Glomerular visceral epithelial cell (primary cell): ENCODE results near the gene SAMD9L.
A peak's percentile ranks its signal among the peaks of the same experiment; 100 is the strongest.
"Not testable (repeated sequence)": the region's sequence is repeated elsewhere in the genome, so short reads cannot be mapped to it uniquely, and the experiment has no call there.

Experiments used
- DNase-seq: peaks from one replicate; pipeline ENCODE4 v3.0.0-alpha.2; 2016; ENCODE audit errors: extremely low spot score

SAMD9L gene

DNA sequence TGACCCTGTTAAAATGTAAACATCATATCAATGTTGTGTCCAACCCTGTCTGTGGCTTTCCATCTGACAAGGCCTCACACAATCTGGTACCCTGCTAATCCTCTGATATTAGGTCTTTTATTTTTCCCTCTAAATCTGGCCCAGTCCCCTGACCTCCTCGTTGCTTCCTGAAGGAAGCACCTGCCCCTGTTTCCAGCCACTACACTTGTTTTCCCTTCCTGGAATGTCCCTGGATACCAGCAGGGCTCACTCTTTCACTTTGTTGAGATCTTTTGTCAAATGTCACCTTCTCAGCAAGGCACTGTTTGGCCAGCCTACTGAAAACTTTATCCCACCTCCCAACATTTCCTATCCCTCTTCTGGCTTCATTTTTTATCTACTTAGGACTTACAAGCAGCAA is 2.1 kb downstream of the SAMD9L start:
- DNase-seq: no peak

DNA sequence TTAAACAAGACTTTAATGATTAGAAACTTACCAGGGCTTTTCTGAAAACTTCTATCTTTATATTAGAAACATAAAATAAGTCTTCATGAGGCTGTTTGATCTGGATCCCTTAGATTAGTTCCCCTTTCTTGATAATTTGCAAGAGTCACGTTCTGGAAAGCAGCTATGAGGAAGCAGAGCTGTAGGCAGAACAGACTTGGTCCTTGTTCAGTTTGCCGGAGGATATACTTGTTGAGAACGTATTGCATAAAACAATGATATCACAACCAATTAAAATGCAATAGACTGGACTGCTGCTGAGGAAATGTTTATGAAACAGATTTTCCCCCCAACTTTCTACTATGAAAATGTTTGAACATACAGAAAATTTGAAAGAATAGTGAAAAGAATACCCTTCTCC is 2.8 kb downstream of the SAMD9L start:
- no peak for DNase-seq

DNA sequence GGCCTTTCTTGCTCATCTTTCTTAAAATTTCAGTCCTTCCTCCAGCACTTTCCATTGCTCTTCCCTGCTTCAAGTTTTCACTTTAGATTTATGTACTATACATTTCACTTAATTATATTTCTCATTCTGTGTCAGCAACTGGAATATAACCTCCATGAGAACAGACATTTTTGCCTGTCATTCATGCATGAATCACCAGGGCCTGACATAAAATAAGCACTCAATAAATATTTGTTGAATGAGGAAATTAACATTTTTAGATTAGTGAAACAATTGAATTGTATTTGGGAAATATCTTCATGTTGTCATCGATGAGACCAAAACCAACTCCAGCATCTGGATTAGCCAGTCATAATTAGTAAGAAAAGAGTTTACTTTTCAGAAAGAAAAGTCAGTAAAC is 6.1 kb downstream of the SAMD9L start:
- DNase-seq: no peak

DNA sequence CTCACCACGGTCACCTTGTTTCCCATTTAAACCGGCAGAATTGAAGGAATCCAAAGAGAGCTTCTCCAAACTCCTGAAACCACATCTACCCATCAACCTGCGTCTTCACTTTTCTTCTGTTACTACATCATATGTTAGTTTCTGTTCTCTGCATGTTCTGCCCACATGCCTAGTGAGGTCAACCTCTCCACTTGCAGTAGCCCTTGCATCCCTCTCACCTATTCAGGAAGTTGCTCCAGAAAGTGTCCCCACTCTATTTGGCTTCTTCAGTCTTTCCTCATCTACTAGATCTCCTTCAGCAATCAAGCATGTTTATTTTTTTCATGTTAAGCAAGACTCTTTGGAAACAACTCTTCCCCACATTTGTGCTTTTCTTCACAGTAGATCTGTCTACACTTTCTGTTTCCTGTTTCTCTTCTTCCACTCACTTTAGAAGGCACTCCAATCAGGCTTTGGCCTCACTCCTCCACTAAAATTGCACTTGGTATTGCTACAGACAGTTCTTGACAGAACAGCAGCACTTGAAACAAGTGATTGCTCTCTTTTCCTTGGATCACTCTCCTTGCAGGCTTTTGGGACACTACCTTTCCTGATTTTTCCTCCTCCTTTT is 7.5 kb downstream of the SAMD9L start:
- no peak for DNase-seq

DNA sequence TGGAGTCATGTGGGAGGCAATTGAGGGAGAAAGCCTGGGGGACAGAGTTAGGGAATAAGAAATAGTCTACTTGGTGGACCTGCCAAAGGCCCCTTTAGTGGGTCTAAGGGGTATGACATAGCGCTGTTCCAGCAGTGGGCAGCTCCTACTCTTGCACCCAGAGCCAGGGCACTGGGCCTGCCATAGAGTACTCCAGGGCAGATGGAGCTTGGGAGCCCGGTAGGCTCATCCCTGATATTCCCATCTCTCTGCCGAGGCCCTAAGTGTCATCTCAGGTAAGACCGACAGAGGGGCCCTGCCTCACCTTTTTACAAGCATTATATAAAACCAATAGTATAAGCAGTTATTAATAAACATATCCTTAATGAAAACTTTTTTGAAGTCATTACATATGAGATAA is 9.6 kb downstream of the SAMD9L start:
- DNase-seq: no peak

DNA sequence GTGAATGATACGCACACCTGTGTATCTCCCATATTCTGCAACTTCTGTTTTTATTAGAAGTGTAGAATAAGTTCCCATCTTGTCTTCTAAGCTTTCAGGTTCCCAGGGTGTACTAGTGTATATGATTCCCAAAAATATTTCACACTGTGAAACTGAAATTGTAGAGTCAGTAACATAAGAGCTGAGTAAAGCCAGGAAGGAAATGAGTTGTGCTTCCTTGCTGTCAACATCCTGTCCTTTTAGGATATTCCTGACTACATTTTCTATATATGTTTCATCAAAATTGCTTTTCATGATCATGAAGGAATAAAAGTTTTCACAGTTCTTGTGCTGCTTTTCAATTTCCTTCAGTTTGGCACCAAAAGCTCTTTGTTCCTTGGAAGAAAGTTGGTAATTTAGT is 15.2 kb downstream of the SAMD9L start:
- no peak for DNase-seq

DNA sequence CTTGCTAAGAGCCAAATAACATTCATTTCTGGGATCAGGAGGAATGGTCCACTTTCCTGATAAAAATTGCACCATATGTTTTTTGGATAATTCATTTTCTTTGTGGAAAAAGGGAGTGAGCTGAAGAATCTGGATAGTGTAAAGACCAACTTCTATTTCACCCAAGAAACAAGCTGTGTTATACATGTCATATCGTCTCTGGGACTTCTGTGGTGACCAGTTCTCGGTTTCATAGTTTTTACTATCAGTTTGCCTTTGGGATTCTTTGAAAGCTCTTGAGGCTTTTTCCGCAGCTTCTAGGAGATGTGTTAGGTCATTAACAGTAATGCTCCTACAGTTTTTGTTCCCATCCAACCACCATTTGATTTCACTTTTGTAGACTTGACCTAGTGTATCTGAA is 16.0 kb downstream of the SAMD9L start:
- DNase-seq: no peak

DNA sequence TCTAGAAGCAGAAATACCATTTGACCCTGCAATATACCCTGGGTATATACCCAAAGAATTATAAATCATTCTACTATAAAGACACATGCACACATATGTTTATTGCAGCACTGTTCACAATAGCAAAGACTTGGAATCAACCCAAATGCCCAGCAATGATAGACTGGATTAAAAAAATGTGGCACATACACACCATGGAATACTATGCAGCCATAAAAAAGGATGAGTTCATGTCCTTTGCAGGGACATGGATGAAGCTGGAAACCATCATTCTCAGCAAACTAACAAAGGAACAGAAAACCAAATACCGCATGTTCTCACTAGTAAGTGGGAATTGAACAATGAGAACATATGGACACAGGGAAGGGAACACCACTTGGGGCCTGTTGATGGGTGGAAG is 21.2 kb downstream of the SAMD9L start:
- DNase-seq: not testable (repeated sequence)

DNA sequence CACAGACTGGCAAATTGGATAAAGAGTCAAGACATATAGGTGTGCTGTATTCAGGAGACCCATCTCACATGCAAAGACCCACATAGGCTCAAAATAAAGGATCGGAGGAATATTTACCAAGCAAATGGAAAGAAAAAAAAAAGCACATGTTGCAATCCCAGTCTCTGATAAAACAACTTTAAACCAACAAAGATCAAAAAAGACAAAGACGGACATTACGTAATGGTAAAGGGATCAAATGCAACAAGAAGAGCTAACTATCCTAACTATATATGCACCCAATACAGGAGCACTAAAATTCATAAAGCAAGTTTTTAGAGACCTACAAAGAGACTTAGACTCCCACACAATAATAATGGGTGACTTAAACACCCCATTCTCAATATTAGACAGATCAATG is 24.7 kb downstream of the SAMD9L start:
- DNase-seq: not testable (repeated sequence)

DNA sequence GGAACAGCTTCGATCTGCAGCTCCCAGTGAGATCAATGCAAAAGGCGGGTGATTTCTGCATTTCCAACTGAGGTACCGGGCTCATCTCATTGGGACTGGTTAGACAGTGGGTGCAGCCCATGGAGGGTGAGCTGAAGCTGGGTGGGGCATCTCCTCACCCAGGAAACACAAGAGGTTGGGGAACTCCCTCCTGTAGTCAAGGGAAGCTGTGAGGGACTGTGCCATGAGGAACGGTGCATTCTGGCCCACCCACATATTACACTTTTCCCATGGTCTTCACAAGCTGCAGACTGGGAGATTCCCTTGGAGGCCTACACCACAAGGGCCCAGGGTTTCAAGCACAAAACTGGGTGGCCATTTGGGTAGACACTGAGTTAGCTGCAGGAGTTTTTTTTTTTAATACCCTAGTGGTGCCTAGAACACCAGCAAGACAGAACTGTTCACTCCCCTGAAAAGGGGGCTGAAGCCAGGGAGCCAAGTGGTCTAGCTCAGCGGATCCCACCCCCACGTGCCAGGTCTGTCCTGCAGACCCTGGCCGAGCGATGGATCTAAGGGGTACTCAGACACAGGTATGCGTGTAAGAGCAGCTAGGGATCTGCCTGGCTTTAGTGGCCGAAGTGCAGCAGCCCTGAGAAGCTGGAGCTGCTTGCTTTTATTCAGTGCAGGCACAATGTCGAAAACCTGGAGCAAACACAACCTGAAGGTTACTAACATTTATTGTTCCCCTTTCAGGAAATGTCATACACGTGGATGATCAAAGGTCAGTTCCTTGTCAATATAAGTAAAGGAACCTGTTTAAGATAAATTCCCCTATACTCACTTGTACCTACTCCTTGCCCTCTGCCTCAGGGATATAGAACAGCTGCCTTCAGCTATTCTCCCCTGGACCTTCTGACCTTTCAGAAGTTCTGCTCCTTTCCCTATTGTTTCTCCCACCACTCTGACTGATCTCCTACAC is 27.3 kb downstream of the SAMD9L start:
- no peak for DNase-seq

DNA sequence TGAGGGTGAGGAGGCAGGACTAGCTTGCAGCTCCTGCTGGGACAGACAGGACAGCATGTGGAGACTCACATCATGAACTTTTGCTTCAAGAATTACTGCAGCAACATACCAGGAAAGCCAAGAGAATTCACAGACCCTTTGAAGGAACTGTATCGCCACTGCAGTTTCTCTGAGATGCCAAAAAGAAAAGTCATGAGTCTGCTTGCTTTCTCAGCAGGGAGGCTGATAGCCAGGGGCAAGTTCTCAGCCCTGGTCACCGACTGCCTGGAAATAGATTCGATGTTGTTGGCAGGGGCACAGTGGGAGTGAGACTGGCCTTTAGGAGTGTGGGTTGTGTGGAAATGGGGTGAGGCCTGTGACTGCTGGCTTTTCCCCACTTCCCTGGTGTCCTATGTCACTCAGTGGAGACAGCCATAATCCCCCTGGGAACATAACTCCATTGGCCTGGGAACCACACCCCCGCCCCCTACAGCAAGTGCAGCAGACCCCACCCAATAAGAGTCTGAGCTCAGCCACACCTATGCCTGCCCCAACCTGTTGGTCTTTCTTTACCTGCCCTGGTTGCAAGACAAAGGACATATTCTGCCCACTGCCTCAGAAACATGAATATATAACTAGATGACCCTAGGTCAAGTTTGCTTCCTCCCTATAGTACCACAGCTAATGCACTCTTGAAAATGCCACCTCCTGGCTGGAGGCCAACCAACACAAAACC is 28.8 kb downstream of the SAMD9L start:
- no peak for DNase-seq

DNA sequence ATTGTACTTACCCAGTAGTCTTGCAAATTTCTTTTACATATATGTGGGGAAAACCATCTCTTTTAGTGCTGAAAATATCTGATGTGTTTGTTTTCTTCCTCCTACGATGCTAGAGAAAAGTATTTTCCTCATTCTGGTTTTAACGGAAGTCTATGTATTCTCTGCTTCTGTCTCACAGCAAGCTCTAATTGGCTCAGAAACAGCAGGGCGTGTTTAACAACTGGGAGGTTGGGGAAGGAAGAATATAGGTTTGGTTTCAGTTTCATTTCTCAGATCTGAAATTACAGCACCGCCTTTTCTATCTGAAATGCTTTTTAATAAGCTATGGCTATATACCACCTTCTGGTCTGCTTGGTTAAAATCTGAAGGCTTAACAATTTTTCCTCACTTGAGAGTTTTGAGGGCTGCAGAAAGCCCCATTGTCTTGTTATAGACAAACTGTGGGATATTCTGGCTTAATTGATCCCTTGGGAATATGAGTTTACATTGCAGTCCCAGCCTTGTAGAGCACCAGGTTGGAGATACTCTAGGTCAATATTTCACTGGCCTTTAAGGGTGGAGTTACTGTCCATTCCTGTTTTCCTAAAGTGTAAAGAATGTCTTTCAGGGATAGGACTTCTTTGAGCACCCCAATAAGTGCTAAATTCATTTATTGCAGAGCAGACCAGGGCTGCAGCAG is 30.2 kb downstream of the SAMD9L start, which contains the start of gene SAMD9:
Gene SAMD9, minus strand, starts transcription at position 128 of the 679 bp plus-strand sequence. CDS start 11,882 bp downstream, outside the sequence.
- DNase-seq: peak; percentile 69

DNA sequence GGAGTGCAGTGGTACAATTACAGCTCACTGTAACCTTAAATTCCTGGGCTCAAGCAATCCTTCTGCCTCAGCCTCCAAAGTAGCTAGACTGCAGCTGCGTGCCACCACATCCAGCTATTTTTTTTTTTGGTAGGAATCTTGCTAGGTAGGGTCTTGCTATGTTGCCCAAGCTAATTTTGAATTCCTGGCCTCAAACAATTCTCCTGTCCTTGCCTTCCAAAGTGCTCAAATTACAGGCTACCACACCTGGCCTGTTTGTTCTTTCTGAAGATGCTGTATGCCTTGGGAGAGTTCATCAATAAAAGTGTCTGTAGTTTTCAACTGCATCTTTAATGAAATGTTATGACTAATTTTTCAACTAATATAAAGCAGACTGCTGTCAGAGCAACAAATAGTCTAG is 30.9 kb downstream of the SAMD9L start:
- no peak for DNase-seq

DNA sequence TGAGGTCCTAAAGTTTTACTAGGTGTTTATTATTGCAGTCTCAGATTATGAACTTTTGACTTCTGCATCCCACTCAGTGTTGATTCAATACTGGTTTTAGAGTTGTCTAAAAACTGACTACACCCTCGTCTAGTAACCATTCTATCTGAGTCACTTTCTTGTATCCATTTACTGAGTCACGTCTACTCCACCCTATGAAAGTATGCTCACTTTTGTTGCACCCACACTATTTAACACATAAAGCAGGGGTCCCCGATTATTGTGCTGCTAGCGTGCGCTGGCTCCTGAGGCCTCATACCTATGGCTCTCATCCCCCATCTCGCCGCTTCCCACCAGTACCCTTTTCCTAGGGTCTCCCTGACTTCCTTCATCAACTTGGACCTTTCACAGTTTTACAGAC is 32.4 kb downstream of the SAMD9L start:
- DNase-seq: peak; percentile 4

DNA sequence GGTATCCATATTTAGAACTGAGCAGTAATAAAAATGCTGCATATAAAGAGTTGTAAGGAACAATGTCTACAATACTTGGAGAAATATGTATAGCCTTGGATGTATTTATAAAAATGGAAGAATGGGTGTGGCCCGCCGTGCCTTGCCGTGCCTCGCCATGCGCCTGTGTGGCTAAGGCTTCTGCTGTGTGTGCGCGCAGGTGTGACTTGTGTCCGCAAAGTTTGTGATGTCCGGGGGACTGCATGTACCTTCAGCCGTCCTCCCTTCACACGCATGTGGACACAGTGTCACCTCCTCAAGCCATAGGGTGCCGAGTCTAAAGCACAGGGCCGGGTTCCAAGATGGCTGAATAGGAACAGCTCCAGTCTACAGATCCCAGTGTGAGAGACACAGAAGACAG is 40.2 kb downstream of the SAMD9L start:
- no peak for DNase-seq

DNA sequence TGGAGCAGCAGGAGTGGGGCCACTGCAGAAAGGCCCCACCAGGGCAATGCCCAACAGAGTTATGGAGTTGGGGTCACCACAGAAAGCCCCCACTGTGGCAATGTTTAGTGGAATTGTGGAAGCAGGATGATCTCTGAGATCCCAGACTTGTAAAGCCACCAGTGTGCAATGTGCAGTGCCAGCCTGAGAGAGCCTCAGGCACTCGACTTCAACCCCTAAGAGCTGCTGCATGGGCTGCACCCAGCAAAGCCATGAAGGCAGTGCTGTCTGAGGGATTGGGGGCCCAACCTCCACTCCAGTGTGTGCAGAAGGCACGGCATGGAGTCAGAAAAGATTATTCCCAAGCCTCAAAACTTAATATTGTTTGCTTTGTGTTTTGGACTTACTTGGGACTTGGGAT is 50.8 kb downstream of the SAMD9L start:
- no peak for DNase-seq

DNA sequence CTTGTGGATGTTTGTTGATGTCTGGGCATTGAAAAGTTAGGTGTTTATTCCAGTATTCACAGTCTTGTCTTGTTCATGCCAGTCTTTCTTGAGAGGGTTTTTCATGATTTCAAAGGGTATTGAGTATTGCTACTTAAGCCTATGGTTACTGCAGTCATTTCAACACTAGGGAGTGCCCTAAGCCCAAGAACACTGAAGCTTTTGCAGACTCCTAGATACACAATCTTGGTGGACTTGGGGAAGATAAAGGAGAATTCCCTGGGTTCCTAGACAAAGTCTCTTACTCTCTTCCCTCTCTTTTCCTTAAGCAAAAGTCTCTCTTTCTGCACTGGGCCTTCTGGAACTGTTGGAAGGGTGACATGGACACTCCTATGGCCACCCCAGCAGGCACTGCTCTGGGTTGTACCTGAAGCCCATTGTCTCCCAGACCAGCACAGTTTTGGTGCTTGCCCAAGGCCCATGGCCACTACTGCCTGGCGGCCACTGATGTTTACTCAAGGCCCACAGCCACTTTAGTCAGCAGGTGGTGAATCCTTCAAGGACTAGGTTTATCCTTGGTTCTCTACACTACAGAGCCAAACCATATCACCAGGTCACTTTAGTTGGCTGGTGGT is 55.3 kb downstream of the SAMD9L start:
- peak; percentile 33 for DNase-seq
